Upper lobe of left lung (tissue), 4 donors: ENCODE measurements around the gene TSPAN31.
"Not testable (repeated sequence)": the region's sequence is repeated elsewhere in the genome, so short reads cannot be mapped to it uniquely, and the experiment has no call there.

Experiments
- EP300 ChIP-seq, 4 donors: sonication (generic); formaldehyde crosslinking; IDR thresholded peaks; one replicate each; pipeline ENCODE4 v1.5.1; 2017; ENCODE audit warnings: antibody characterized with exemption in 4 of 4, control low read depth in 2 of 4
- POLR2AphosphoS5 ChIP-seq, 2 donors: sonication (generic); formaldehyde crosslinking; IDR thresholded peaks; one replicate each; pipeline ENCODE4 v1.5.1; 2017; ENCODE audit warnings: antibody characterized with exemption in 2 of 2
- TF ChIP-seq, protein P1 (sequence below), 6 experiments: fragments of 450-650 bp in 4 of 6; fragments of 200-600 bp in 2 of 6; sonication (generic) in 2 of 6; IDR thresholded peaks; one replicate each; pipeline ENCODE4 v1.5.1; 2016 to 2019; ENCODE audit warnings: antibody characterized with exemption in 6 of 6

DNA sequence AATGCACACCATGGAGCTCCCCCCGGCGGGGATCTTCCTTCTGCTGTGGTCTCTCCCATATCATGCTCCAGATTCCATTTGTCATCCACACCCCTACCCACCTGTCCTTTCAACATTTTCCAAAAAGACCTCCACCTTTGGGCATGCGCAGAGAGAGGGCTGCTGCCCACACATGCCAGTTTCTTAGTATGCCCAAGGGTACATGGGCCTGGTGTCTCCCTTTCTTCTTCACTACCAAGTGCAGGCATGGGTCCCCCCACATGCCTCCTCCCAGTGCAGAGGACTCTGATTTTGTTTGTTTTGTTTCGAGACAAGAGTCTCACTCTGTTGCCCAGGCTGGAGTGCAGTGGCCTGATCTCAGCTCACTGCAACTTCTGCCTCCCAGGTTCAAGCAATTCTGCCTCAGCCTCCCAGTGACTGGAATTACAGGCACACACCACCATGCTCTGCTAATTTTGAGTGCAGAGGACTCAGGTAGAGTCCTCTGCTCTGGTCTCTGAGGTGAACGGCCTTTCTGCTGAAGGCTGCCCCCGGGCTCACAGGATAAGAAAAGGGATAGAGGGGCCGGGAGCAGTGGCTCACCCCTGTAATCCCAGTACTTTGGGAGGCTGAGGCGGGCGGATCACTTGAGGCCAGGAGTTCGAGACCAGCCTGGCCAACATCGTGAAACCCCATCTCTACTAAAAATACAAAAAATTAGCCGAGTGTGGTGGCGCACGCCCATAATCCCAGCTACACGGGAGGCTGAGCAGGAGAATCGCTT, 22.8 kb upstream of the TSPAN31 start:
- TF ChIP-seq, protein P1, sequence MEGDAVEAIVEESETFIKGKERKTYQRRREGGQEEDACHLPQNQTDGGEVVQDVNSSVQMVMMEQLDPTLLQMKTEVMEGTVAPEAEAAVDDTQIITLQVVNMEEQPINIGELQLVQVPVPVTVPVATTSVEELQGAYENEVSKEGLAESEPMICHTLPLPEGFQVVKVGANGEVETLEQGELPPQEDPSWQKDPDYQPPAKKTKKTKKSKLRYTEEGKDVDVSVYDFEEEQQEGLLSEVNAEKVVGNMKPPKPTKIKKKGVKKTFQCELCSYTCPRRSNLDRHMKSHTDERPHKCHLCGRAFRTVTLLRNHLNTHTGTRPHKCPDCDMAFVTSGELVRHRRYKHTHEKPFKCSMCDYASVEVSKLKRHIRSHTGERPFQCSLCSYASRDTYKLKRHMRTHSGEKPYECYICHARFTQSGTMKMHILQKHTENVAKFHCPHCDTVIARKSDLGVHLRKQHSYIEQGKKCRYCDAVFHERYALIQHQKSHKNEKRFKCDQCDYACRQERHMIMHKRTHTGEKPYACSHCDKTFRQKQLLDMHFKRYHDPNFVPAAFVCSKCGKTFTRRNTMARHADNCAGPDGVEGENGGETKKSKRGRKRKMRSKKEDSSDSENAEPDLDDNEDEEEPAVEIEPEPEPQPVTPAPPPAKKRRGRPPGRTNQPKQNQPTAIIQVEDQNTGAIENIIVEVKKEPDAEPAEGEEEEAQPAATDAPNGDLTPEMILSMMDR (IDR thresholded peaks at IDR 0.05) = not testable (repeated sequence)
- TF ChIP-seq EP300, POLR2AphosphoS5 (IDR thresholded peaks at IDR 0.05): not testable (repeated sequence)
